22Rv1 (cell line): Measurements from ENCODE around the gene INPP5J.

Experiments
- H3K27ac ChIP-seq: fragments of 450-650 bp; 2 replicates; pipeline ENCODE4 v1.5.1; 2017
- ZFX ChIP-seq: fragments of 450-650 bp; IDR thresholded peaks from 2 replicates; pipeline ENCODE4 v1.6.1; 2017; ENCODE audit warnings: antibody characterized with exemption, borderline replicate concordance
- TF ChIP-seq, protein P1 (sequence below): fragments of 450-650 bp; IDR thresholded peaks from 2 replicates; pipeline ENCODE4 v1.5.1; 2017; ENCODE audit warnings: mild to moderate bottlenecking

INPP5J gene

GRCh38 chr22:31095637-31096249, 27.0 kb upstream of the INPP5J start:
- TF ChIP-seq, protein P1, sequence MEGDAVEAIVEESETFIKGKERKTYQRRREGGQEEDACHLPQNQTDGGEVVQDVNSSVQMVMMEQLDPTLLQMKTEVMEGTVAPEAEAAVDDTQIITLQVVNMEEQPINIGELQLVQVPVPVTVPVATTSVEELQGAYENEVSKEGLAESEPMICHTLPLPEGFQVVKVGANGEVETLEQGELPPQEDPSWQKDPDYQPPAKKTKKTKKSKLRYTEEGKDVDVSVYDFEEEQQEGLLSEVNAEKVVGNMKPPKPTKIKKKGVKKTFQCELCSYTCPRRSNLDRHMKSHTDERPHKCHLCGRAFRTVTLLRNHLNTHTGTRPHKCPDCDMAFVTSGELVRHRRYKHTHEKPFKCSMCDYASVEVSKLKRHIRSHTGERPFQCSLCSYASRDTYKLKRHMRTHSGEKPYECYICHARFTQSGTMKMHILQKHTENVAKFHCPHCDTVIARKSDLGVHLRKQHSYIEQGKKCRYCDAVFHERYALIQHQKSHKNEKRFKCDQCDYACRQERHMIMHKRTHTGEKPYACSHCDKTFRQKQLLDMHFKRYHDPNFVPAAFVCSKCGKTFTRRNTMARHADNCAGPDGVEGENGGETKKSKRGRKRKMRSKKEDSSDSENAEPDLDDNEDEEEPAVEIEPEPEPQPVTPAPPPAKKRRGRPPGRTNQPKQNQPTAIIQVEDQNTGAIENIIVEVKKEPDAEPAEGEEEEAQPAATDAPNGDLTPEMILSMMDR: no peak
- TF ChIP-seq ZFX: no peak
- no peak overlapping the region for H3K27ac ChIP-seq

DNA sequence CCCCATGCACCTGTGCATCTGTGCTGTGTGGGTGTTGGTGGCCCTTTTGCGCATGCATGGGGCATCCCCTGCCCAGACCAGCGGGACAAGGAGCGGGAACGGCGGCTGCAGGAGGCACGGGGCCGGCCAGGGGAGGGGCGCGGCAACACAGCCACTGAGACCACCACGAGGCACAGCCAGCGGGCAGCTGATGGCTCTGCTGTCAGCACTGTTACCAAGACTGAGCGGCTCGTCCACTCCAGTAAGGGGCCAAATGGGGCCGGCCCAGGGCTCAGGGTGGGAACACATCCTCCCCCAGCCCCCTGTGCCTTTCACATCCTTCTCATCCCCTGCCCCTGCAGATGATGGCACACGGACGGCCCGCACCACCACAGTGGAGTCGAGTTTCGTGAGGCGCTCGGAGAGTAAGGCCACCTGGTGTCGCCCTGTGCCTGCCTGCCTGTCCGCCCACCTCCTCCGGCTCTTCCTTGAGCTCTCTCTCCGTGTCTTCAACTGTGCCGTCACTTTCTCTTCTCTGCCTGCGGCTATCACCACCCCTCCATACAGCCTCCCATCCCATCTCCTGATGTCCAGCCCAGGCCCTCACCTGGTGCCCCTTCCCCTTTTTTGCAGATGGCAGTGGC, 26.0 kb upstream of the INPP5J start:
- TF ChIP-seq ZFX: no peak
- TF ChIP-seq, protein P1: no peak

DNA sequence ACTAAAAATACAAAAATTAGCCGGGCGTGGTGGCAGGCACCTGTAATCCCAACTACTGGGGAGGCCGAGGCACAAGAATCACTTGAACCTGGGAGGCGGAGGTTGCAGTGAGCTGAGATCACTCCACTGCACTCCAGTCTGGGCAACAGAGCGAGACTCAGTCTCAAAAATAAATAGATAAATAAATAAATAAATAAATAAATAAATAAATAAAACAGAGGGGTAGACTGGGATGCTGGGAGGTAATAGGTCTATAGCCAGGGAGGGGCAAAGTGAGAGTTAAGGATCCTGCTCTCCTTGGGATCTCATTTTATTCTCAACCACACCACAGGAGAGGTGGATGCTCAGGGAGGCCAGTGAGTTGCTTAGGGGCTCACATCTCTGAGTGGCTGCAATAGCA, 25.2 kb upstream of the INPP5J start:
- peak overlapping the region; percentile 59 for H3K27ac ChIP-seq

More for the DNA sequence above, 26.0 kb upstream of the INPP5J start:
- H3K27ac ChIP-seq: no peak overlapping the region

GRCh38 chr22:31097941-31098631, 24.7 kb upstream of the INPP5J start:
- H3K27ac ChIP-seq: peak overlapping the region; percentile 59
- TF ChIP-seq, protein P1: no peak
- TF ChIP-seq ZFX: no peak

- no peak for TF ChIP-seq ZFX
- TF ChIP-seq, protein P1: 0 out of 2 replicates have a peak, but pooled peaks have one; percentile 5
Measured at GRCh38 chr22:31098632-31099110, 24.1 kb upstream of the INPP5J start.

GRCh38 chr22:31099386-31099785, 23.4 kb upstream of the INPP5J start:
- peak overlapping the region; percentile 59 for H3K27ac ChIP-seq

More at GRCh38 chr22:31098632-31099110, 24.1 kb upstream of the INPP5J start:
- H3K27ac ChIP-seq: peak overlapping the region; percentile 59

More at GRCh38 chr22:31099386-31099785, 23.4 kb upstream of the INPP5J start:
- TF ChIP-seq, protein P1: no peak
- no peak for TF ChIP-seq ZFX
